Hepatocyte (in vitro differentiated cells): ENCODE data around the gene ELAVL4.

ENCODE experiments used
- CTCF ChIP-seq: fragments of 200-600 bp; sonication (generic); IDR thresholded peaks from 2 replicates; pipeline ENCODE4 v1.5.1; 2016; ENCODE audit warnings: antibody characterized with exemption, mild to moderate bottlenecking; ENCODE audit not compliant: poor library complexity
- EZH2 ChIP-seq: fragments of 200-600 bp; sonication (generic); IDR thresholded peaks from 2 replicates; pipeline ENCODE4 v1.6.1; 2016; ENCODE audit warnings: antibody characterized with exemption, mild to moderate bottlenecking, borderline replicate concordance
- EZH2phosphoT487 ChIP-seq: fragments of 200-600 bp; sonication (generic); IDR thresholded peaks from one replicate; pipeline ENCODE4 v1.6.1; 2018; ENCODE audit warnings: antibody characterized with exemption, mild to moderate bottlenecking, low read depth, moderate library complexity; ENCODE audit not compliant: unreplicated experiment, severe bottlenecking

GRCh38 chr1:50179639-50180038, 70.9 kb downstream of the ELAVL4 start:
- no peak for TF ChIP-seq CTCF
- TF ChIP-seq EZH2: no peak
- no peak for TF ChIP-seq EZH2phosphoT487
